ENCODE measurements around the gene PDGFD.

Gene PDGFD

GRCh38 chr11:104120493-104121137 lies 43.3 kb downstream of the PDGFD start:
- H3K4me3 ChIP-seq (replicated peaks in 1 of 2; ENCODE audit: low read depth in 2 of 2, low read length in 2 of 2) = no peak overlapping the region
- no peak for TF ChIP-seq CTCF (IDR thresholded peaks at IDR 0.05; ENCODE audit: low read depth, low read length)
- no peak for DNase-seq (ENCODE audit: low read depth in 2 of 2)

GRCh38 chr11:104118105-104118744 lies 45.7 kb downstream of the PDGFD start:
- TF ChIP-seq CTCF (IDR thresholded peaks at IDR 0.05; ENCODE audit: low read depth, low read length) = no peak
- no peak for DNase-seq (ENCODE audit: low read depth in 2 of 2)
- H3K4me3 ChIP-seq (replicated peaks in 1 of 2; ENCODE audit: low read depth in 2 of 2, low read length in 2 of 2) = no peak overlapping the region

- TF ChIP-seq CTCF (IDR thresholded peaks at IDR 0.05; ENCODE audit: low read depth, low read length) = no peak
- no peak for DNase-seq (ENCODE audit: low read depth in 2 of 2)
- no peak overlapping the region for H3K4me3 ChIP-seq (replicated peaks in 1 of 2; ENCODE audit: low read depth in 2 of 2, low read length in 2 of 2)
Measured at GRCh38 chr11:104113541-104113940, 50.4 kb downstream of the PDGFD start.

GRCh38 chr11:104106136-104106754 lies 57.7 kb downstream of the PDGFD start:
- H3K4me3 ChIP-seq (replicated peaks in 1 of 2; ENCODE audit: low read depth in 2 of 2, low read length in 2 of 2) = no peak overlapping the region
- peak; percentile 9 to 65 for DNase-seq (ENCODE audit: low read depth in 2 of 2)
- TF ChIP-seq CTCF (IDR thresholded peaks at IDR 0.05; ENCODE audit: low read depth, low read length) = no peak

- no peak for DNase-seq (ENCODE audit: low read depth in 2 of 2)
- no peak for TF ChIP-seq CTCF (IDR thresholded peaks at IDR 0.05; ENCODE audit: low read depth, low read length)
- H3K4me3 ChIP-seq (replicated peaks in 1 of 2; ENCODE audit: low read depth in 2 of 2, low read length in 2 of 2) = no peak overlapping the region
Measured at GRCh38 chr11:104105155-104105554, 58.8 kb downstream of the PDGFD start.

GRCh38 chr11:104104664-104105063 lies 59.3 kb downstream of the PDGFD start:
- no peak for TF ChIP-seq CTCF (IDR thresholded peaks at IDR 0.05; ENCODE audit: low read depth, low read length)
- no peak for DNase-seq (ENCODE audit: low read depth in 2 of 2)
- no peak overlapping the region for H3K4me3 ChIP-seq (replicated peaks in 1 of 2; ENCODE audit: low read depth in 2 of 2, low read length in 2 of 2)

Data from cardiac fibroblast (primary cell).